H9 (cell line): ENCODE results near the gene SKIL. TPM values are rescaled to one million over a fixed set of nuclear protein-coding genes. Genes with fewer than 3 reads are reported as not detected.

ENCODE experiments used
- DNase-seq: peaks from one replicate; pipeline ENCODE4 v3.0.0-alpha.2; 2017
- H2AFZ ChIP-seq: one replicate; pipeline ENCODE4 v1.6.1; 2013; ENCODE audit warnings: mild to moderate bottlenecking, low read length, control low read depth, moderate library complexity
- H2AK5ac ChIP-seq: 2 replicates; pipeline ENCODE4 v1.6.1; 2013; ENCODE audit warnings: low read length, control low read depth, mixed read lengths; ENCODE audit not compliant: insufficient read length
- H2BK120ac ChIP-seq: one replicate; pipeline ENCODE4 v1.6.1; 2013; ENCODE audit warnings: low read depth, mild to moderate bottlenecking, low read length, control low read depth, inconsistent platforms; ENCODE audit not compliant: poor library complexity, severe bottlenecking
- H2BK12ac ChIP-seq: 2 replicates; pipeline ENCODE4 v1.6.1; 2013; ENCODE audit warnings: low read length, control low read depth, mixed read lengths, low read depth; ENCODE audit not compliant: insufficient read length
- H2BK15ac ChIP-seq: 2 replicates; pipeline ENCODE4 v1.6.1; 2013; ENCODE audit warnings: low read depth, low read length, control low read depth
- H2BK20ac ChIP-seq: one replicate; pipeline ENCODE4 v1.6.1; 2013; ENCODE audit warnings: low read depth, mild to moderate bottlenecking, low read length, control low read depth, inconsistent platforms; ENCODE audit not compliant: poor library complexity, severe bottlenecking
- H2BK5ac ChIP-seq: 2 replicates; pipeline ENCODE4 v1.6.1; 2013; ENCODE audit warnings: low read length, control low read depth, mixed read lengths; ENCODE audit not compliant: insufficient read length
- H3K14ac ChIP-seq: 2 replicates; pipeline ENCODE4 v1.6.1; 2013; ENCODE audit warnings: low read length, control low read depth; ENCODE audit not compliant: insufficient read depth
- H3K18ac ChIP-seq: 2 replicates; pipeline ENCODE4 v1.6.1; 2013; ENCODE audit warnings: low read depth, mild to moderate bottlenecking, mixed read lengths, low read length, control low read depth; ENCODE audit not compliant: insufficient read length
- H3K23ac ChIP-seq: 2 replicates; pipeline ENCODE4 v1.6.1; 2013; ENCODE audit warnings: low read length, control low read depth, mixed read lengths, low read depth; ENCODE audit not compliant: insufficient read length
- H3K23me2 ChIP-seq: 2 replicates; pipeline ENCODE4 v1.6.1; 2013; ENCODE audit warnings: low read depth, mild to moderate bottlenecking, mixed read lengths, low read length, control low read depth; ENCODE audit not compliant: insufficient read length, poor library complexity, severe bottlenecking
- H3K27ac ChIP-seq: 2 replicates; pipeline ENCODE4 v1.5.1; 2013; ENCODE audit warnings: low read length, control low read depth, mixed read lengths, low read depth; ENCODE audit not compliant: insufficient read length
- H3K27me3 ChIP-seq: 2 replicates; pipeline ENCODE4 v1.6.1; 2013; ENCODE audit warnings: low read length, control low read depth, inconsistent platforms; ENCODE audit not compliant: insufficient read depth
- H3K4ac ChIP-seq: 2 replicates; pipeline ENCODE4 v1.6.1; 2013; ENCODE audit warnings: low read depth, mild to moderate bottlenecking, control low read depth, inconsistent platforms, low read length, moderate library complexity
- H3K4me1 ChIP-seq: 2 replicates; pipeline ENCODE4 v1.6.1; 2013; ENCODE audit warnings: low read length, control low read depth, inconsistent platforms; ENCODE audit not compliant: insufficient read depth
- H3K4me2 ChIP-seq: 2 replicates; pipeline ENCODE4 v1.6.1; 2013; ENCODE audit warnings: low read length, control low read depth, mixed read lengths; ENCODE audit not compliant: insufficient read length, insufficient read depth
- H3K56ac ChIP-seq: 2 replicates; pipeline ENCODE4 v1.6.1; 2013; ENCODE audit warnings: low read depth, mild to moderate bottlenecking, mixed read lengths, low read length, control low read depth; ENCODE audit not compliant: insufficient read length
- H3K79me1 ChIP-seq: 2 replicates; pipeline ENCODE4 v1.6.1; 2013; ENCODE audit warnings: low read depth, mild to moderate bottlenecking, moderate library complexity, low read length, control low read depth, inconsistent platforms; ENCODE audit not compliant: insufficient read depth, poor library complexity, severe bottlenecking
- H3K79me2 ChIP-seq: 2 replicates; pipeline ENCODE4 v1.6.1; 2013; ENCODE audit warnings: low read length, control low read depth, inconsistent platforms; ENCODE audit not compliant: insufficient read depth
- H3K9ac ChIP-seq: 2 replicates; pipeline ENCODE4 v1.6.1; 2013; ENCODE audit warnings: low read length, control low read depth, mixed read lengths; ENCODE audit not compliant: insufficient read length; ENCODE audit errors: extremely low read depth
- H3K9me3 ChIP-seq: one replicate; pipeline ENCODE4 v1.6.1; 2013; ENCODE audit warnings: low read depth, low read length, inconsistent platforms; ENCODE audit not compliant: control insufficient read depth
- H3T11ph ChIP-seq: one replicate; pipeline ENCODE4 v1.6.1; 2013; ENCODE audit warnings: mild to moderate bottlenecking, low read length, control low read depth, inconsistent platforms
- H4K20me1 ChIP-seq: one replicate; pipeline ENCODE4 v1.6.1; 2013; ENCODE audit not compliant: control insufficient read depth, insufficient read length, insufficient read depth
- H4K5ac ChIP-seq: 2 replicates; pipeline ENCODE4 v1.6.1; 2013; ENCODE audit warnings: low read depth, mild to moderate bottlenecking, mixed read lengths, low read length, control low read depth; ENCODE audit not compliant: insufficient read length
- H4K8ac ChIP-seq: replicated peaks from 2 replicates; pipeline ENCODE4 v1.6.1; 2013; ENCODE audit warnings: low read length, control low read depth, mixed read lengths, low read depth; ENCODE audit not compliant: insufficient read length
- H4K91ac ChIP-seq: 2 replicates; pipeline ENCODE4 v1.6.1; 2013; ENCODE audit warnings: low read depth, mild to moderate bottlenecking, moderate library complexity, mixed read lengths, low read length, control low read depth; ENCODE audit not compliant: insufficient read length
- H3K27ac Mint-ChIP-seq, 3 experiments: 2 replicates in 2 of 3; 3 replicates in 1 of 3; pipeline ENCODE4 v1.8.0; 2020 to 2021; ENCODE audit warnings: mixed read lengths in 3 of 3, mild to moderate bottlenecking in 1 of 3, moderate library complexity in 1 of 3
- H3K27me3 Mint-ChIP-seq: 2 replicates; pipeline ENCODE4 v1.8.0; 2021; ENCODE audit warnings: low read depth, mild to moderate bottlenecking, moderate library complexity, mixed read lengths
- H3K36me3 Mint-ChIP-seq, 3 experiments: 2 replicates in 2 of 3; 3 replicates in 1 of 3; pipeline ENCODE4 v1.8.0; 2020 to 2021; ENCODE audit warnings: low read depth in 3 of 3, mixed read lengths in 3 of 3; ENCODE audit not compliant: insufficient read depth in 1 of 3
- H3K4me1 Mint-ChIP-seq, 2 experiments: 2 replicates each; pipeline ENCODE4 v1.8.0; 2020; ENCODE audit warnings: mixed read lengths in 2 of 2
- H3K4me3 Mint-ChIP-seq, 2 experiments: 2 replicates in 1 of 2; 3 replicates in 1 of 2; pipeline ENCODE4 v1.8.0; 2020 to 2021; ENCODE audit warnings: mild to moderate bottlenecking in 2 of 2, mixed read lengths in 2 of 2, moderate library complexity in 1 of 2
- H3K9me3 Mint-ChIP-seq, 2 experiments: 2 replicates in 1 of 2; 3 replicates in 1 of 2; pipeline ENCODE4 v1.8.0; 2020; ENCODE audit warnings: mild to moderate bottlenecking in 2 of 2, mixed read lengths in 2 of 2, moderate library complexity in 1 of 2
- CTCF ChIP-seq: fragments of 200-600 bp; sonication (generic); conservative IDR thresholded peaks from 3 replicates; pipeline ENCODE4 v1.8.0; 2021; ENCODE audit warnings: antibody characterized with exemption, mild to moderate bottlenecking
- WGBS: extraction: QIAGEN DNeasy Blood & Tissue Kit; methylation state at CpG from one replicate; pipeline ENCODE4 v1.1.7; 2013; ENCODE audit warnings: missing lambda C conversion rate, low lambda C conversion rate, mixed read lengths; ENCODE audit not compliant: insufficient read length; ENCODE audit errors: extremely low coverage; 5-methylcytosine and 5-hydroxymethylcytosine counted together
- total RNA-seq: library from RNA; stranded (reverse); gene quantifications from 2 replicates; pipeline ENCODE4 v1.2.1, GENCODE V29; 2021

The SKIL gene
- total RNA-seq, 1 experiment from 2014 or later, result 170 TPM

GRCh38 chr3:170431054-170431453 lies 73.5 kb downstream of the SKIL start:
- WGBS, result no CpG with 5 or more reads among the region's 3 CpGs
- Mint-ChIP-seq H3K4me1 (peaks cover 3 to 8% of the 10 kb centered on the region in 2 experiments), H3K36me3 (no peaks in the 10 kb centered on the region; a peak in 1 of 7 replicates), H3K9me3 (no peaks in the 10 kb centered on the region), H3K4me3 (no peak overlapping the region), H3K27me3 (no peaks in the 10 kb centered on the region), H3K27ac (no peak overlapping the region)
- Histone ChIP-seq H3K9me3 (no peaks in the 10 kb centered on the region), H3K23ac (no peak overlapping the region), H4K8ac (no peak overlapping the region), H3K79me2 (no peaks in the 10 kb centered on the region), H3K4me1 (no peaks in the 10 kb centered on the region), H2AFZ (no peak overlapping the region), H4K91ac (no peak overlapping the region), H3K79me1 (no peaks in the 10 kb centered on the region), H3K4ac (no peak overlapping the region), H2BK15ac (no peak overlapping the region), H3K27me3 (no peaks in the 10 kb centered on the region), H4K5ac (no peak overlapping the region), H3K23me2 (no peaks in the 10 kb centered on the region), H3K18ac (no peak overlapping the region), H3K14ac (no peak overlapping the region), H3K9ac (no peak overlapping the region), H2BK20ac (no peak overlapping the region), H3T11ph (no peak overlapping the region), H3K4me2 (no peak overlapping the region), H2BK5ac (no peak overlapping the region), H2AK5ac (no peak overlapping the region), H3K27ac (no peak overlapping the region), H2BK120ac (no peak overlapping the region), H2BK12ac (no peak overlapping the region), H3K56ac (no peak overlapping the region), H4K20me1 (no peaks in the 10 kb centered on the region)
- no peak for DNase-seq
- TF ChIP-seq CTCF, result peak; percentile 50
